Sigmoid colon (tissue), 7 donors: ENCODE measurements around the gene ENTPD2. TPM values are rescaled to one million over a fixed set of nuclear protein-coding genes. Genes with fewer than 3 reads are reported as not detected.

Experiments
- DNase-seq: peaks from one replicate; pipeline ENCODE4 v3.0.0-alpha.2; 2019
- H3K27ac ChIP-seq, 4 donors: fragments of 200-600 bp; sonication (generic); one replicate each; pipeline ENCODE4 v1.5.1; 2016 to 2019; ENCODE audit warnings: mild to moderate bottlenecking in 1 of 4
- H3K27me3 ChIP-seq, 3 donors: fragments of 200-600 bp; sonication (generic); one replicate each; pipeline ENCODE4 v1.5.1; 2019; ENCODE audit warnings: mild to moderate bottlenecking in 1 of 3
- H3K36me3 ChIP-seq, 4 donors: fragments of 200-600 bp; sonication (generic); one replicate each; pipeline ENCODE4 v1.5.1; 2016 to 2019
- H3K4me1 ChIP-seq, 4 donors: fragments of 200-600 bp; sonication (generic); one replicate each; pipeline ENCODE4 v1.5.1; 2017 to 2019
- H3K4me3 ChIP-seq, 4 donors: fragments of 200-600 bp; sonication (generic); one replicate each; pipeline ENCODE4 v1.5.1; 2017 to 2019; ENCODE audit warnings: mild to moderate bottlenecking in 2 of 4, moderate library complexity in 1 of 4
- H3K9me3 ChIP-seq, 4 donors: fragments of 200-600 bp in 3 of 4; sonication (generic) in 3 of 4; one replicate each; pipeline versions ENCODE4 v1.5.1 to v1.6.1; 2013 to 2019
- CTCF ChIP-seq, 4 experiments: fragments of 450-650 bp in 3 of 4; fragments of 200-600 bp in 1 of 4; IDR thresholded peaks; one replicate each; pipeline ENCODE4 v1.5.1; 2016 to 2019; ENCODE audit warnings: antibody characterized with exemption in 4 of 4, mild to moderate bottlenecking in 3 of 4, moderate library complexity in 2 of 4
- EP300 ChIP-seq, 4 donors: sonication (generic); formaldehyde crosslinking; IDR thresholded peaks; one replicate each; pipeline ENCODE4 v1.6.1; 2017; ENCODE audit warnings: antibody characterized with exemption in 4 of 4
- POLR2A ChIP-seq, 2 donors: fragments of 450-650 bp; IDR thresholded peaks; one replicate each; pipeline ENCODE4 v1.6.1; 2016; ENCODE audit warnings: antibody characterized with exemption in 2 of 2, mild to moderate bottlenecking in 2 of 2, moderate library complexity in 2 of 2
- POLR2AphosphoS5 ChIP-seq, 4 donors: sonication (generic); formaldehyde crosslinking; IDR thresholded peaks; one replicate each; pipeline ENCODE4 v1.6.1; 2017; ENCODE audit warnings: antibody characterized with exemption in 4 of 4
- WGBS, 2 donors: extraction: QIAGEN DNeasy Blood & Tissue Kit; methylation state at CpG; one replicate each; pipeline ENCODE4 v1.1.7; 2013; 5-methylcytosine and 5-hydroxymethylcytosine counted together
- intact Hi-C: fragments of 100-400 bp; cut with DNase I; formaldehyde crosslinking; loops from one replicate; pipeline ENCODE4 v1.15.1; 2023
- polyA plus RNA-seq, 3 donors: library from polyadenylated mRNA; stranded (reverse); fragments of 200-250 nt; gene quantifications; one replicate each; pipeline ENCODE4 v1.2.3, GENCODE V29; 2013
- total RNA-seq, 4 donors: library from RNA; depleted of rRNA; stranded (reverse); fragments of >200 nt; gene quantifications; one replicate each; pipeline ENCODE4 v1.1.0, GENCODE V29; 2016
- donor health status: healthy with polysubstance abuse.
- donor health status: Bipolar disorder and iron deficiency.
- donor health status: healthy.

ENTPD2 gene
- total and polyA plus RNA-seq, 7 donors: 0.92 to 6.4 (median 2.2) TPM; not detected in 1

GRCh38 chr9:137049544-137050449 lies 4.1 kb downstream of the ENTPD2 start:
- Histone ChIP-seq H3K36me3 (no peaks in the 10 kb centered on the region), H3K4me3 (no peak overlapping the region), H3K27ac (no peak overlapping the region), H3K27me3 (peaks cover 40 to 75% (median 69%) of the 10 kb centered on the region in 3 donors), H3K4me1 (peaks cover 0 to 48% (median 47%) of the 10 kb centered on the region in 4 donors), H3K9me3 (no peaks in the 10 kb centered on the region)
- TF ChIP-seq POLR2AphosphoS5 (IDR thresholded peaks at IDR 0.05): no peak
- TF ChIP-seq CTCF (IDR thresholded peaks at IDR 0.05): peak in 3 of 4 experiments; percentile 26 to 48 (median 32)
- no peak for TF ChIP-seq POLR2A (IDR thresholded peaks at IDR 0.05)
- TF ChIP-seq EP300 (IDR thresholded peaks at IDR 0.05): no peak
- 49 to 50% methylated on average over 38 of the region's 38 CpGs for WGBS, 2 donors
- intact Hi-C loops: no loop called here
- DNase-seq: no peak

GRCh38 chr9:137048655-137049543 lies 5.0 kb downstream of the ENTPD2 start:
- intact Hi-C loops: no loop called here
- H3K36me3 ChIP-seq: no peaks in the 10 kb centered on the region
- peaks cover 36 to 71% (median 66%) of the 10 kb centered on the region in 3 donors for H3K27me3 ChIP-seq
- 46% methylated on average over 72 of the region's 72 CpGs for WGBS, 2 donors
- DNase-seq: no peak
- no peak overlapping the region for H3K27ac ChIP-seq
- no peak overlapping the region for H3K4me3 ChIP-seq
- no peak for TF ChIP-seq EP300 (IDR thresholded peaks at IDR 0.05)
- TF ChIP-seq POLR2A (IDR thresholded peaks at IDR 0.05): no peak
- TF ChIP-seq CTCF (IDR thresholded peaks at IDR 0.05): no peak
- no peak for TF ChIP-seq POLR2AphosphoS5 (IDR thresholded peaks at IDR 0.05)
- peaks cover 0 to 48% (median 47%) of the 10 kb centered on the region in 4 donors for H3K4me1 ChIP-seq
- no peaks in the 10 kb centered on the region for H3K9me3 ChIP-seq

GRCh38 chr9:137046088-137046787 lies 7.6 kb downstream of the ENTPD2 start, which contains the start of gene NPDC1:
Gene NPDC1, minus strand, starts transcription at chr9:137046177. Its CDS starts 188 bp downstream, at chr9:137045989.
- H3K4me1 ChIP-seq: peaks cover 0 to 43% (median 38%) of the 10 kb centered on the region in 4 donors
- intact Hi-C loops: loop anchor here (1.0 kb wide), 1 partner anchor 21 kb away; no protein-coding TSS in a partner anchor
- peaks cover 22 to 45% (median 41%) of the 10 kb centered on the region in 3 donors for H3K27me3 ChIP-seq
- WGBS, 2 donors: 0 to 1% methylated on average over 57 of the region's 57 CpGs
- peak; percentile 87 for DNase-seq
- no peak for TF ChIP-seq POLR2A (IDR thresholded peaks at IDR 0.05)
- peak; percentile 78 to 84 (median 81) for TF ChIP-seq CTCF (IDR thresholded peaks at IDR 0.05)
- peak in 2 of 4 donors; percentile 9 to 14 for TF ChIP-seq POLR2AphosphoS5 (IDR thresholded peaks at IDR 0.05)
- no peak for TF ChIP-seq EP300 (IDR thresholded peaks at IDR 0.05)
- H3K27ac ChIP-seq: peak within 1 kb of the TSS; percentile 65 to 72 (median 68)
- peak within 1 kb of the TSS; percentile 40 to 74 (median 65) for H3K4me3 ChIP-seq
- no peaks in the 10 kb centered on the region for H3K36me3 ChIP-seq
- no peaks in the 10 kb centered on the region for H3K9me3 ChIP-seq
